Endothelial cell (in vitro differentiated cells): Measurements from ENCODE around the gene RALA. TPM values are rescaled to one million over a fixed set of nuclear protein-coding genes. Genes with fewer than 3 reads are reported as not detected.
A peak's percentile ranks its signal among the peaks of the same experiment; 100 is the strongest.

Experiments
- DNase-seq: peaks from one replicate; pipeline ENCODE4 v3.0.0; 2021; ENCODE audit warnings: low spot score
- H3K27ac Mint-ChIP-seq: one replicate; pipeline ENCODE4 v1.8.0; 2021; ENCODE audit warnings: mixed read lengths, inconsistent platforms; ENCODE audit not compliant: unreplicated experiment
- H3K27me3 Mint-ChIP-seq: one replicate; pipeline ENCODE4 v1.8.0; 2021; ENCODE audit warnings: mild to moderate bottlenecking, moderate library complexity, mixed read lengths, inconsistent platforms; ENCODE audit not compliant: unreplicated experiment
- H3K36me3 Mint-ChIP-seq: one replicate; pipeline ENCODE4 v1.8.0; 2021; ENCODE audit warnings: mild to moderate bottlenecking, low read depth, mixed read lengths, inconsistent platforms; ENCODE audit not compliant: unreplicated experiment
- H3K4me1 Mint-ChIP-seq: one replicate; pipeline ENCODE4 v1.8.0; 2021; ENCODE audit warnings: mild to moderate bottlenecking, mixed read lengths, inconsistent platforms; ENCODE audit not compliant: unreplicated experiment
- H3K4me3 Mint-ChIP-seq: one replicate; pipeline ENCODE4 v1.8.0; 2021; ENCODE audit warnings: mild to moderate bottlenecking, mixed read lengths, inconsistent platforms; ENCODE audit not compliant: unreplicated experiment
- H3K9me3 Mint-ChIP-seq: one replicate; pipeline ENCODE4 v1.8.0; 2021; ENCODE audit warnings: mixed read lengths, inconsistent platforms; ENCODE audit not compliant: unreplicated experiment
- CTCF ChIP-seq: fragments of 200-600 bp; sonication (generic); IDR thresholded peaks from one replicate; pipeline ENCODE4 v1.5.0; 2021; ENCODE audit warnings: antibody characterized with exemption; ENCODE audit not compliant: unreplicated experiment
- total RNA-seq: library from RNA; stranded (reverse); fragmentation: NEBNext Ultra II Directional; extraction: Animal tissue kit (Norgen Biotek cat#: 25700); gene quantifications from one replicate; pipeline ENCODE4 v1.2.1, GENCODE V29; 2021; ENCODE audit not compliant: unreplicated experiment

The RALA gene
- total RNA-seq, 1 donor from 2014 or later, result 202 TPM

DNA sequence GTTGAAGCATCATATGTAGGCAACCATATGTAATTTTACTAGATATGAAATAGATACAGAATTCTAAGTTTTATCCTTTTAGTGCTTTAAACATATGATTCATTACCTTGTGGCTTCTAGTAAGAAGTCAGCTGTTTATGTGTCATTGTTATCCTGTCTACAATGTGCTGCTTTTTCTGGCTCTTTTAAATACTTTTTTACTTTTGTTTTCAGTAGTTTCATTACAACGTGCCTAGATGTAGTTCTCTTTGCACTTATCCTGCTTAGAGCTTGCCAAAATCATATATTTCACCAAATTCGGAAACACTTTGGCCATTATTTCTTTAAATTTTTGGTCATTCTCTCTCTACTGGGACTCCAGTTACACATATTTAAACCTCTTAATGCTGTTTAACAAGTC, 30.8 kb upstream of the RALA start:
- no peak for DNase-seq
- H3K36me3 Mint-ChIP-seq, result peaks cover 3% of the 10 kb centered on the region
- no peak overlapping the region for H3K27ac Mint-ChIP-seq
- H3K9me3 Mint-ChIP-seq, result no peaks in the 10 kb centered on the region
- H3K27me3 Mint-ChIP-seq, result peaks cover 2% of the 10 kb centered on the region
- H3K4me1 Mint-ChIP-seq, result peaks cover 10% of the 10 kb centered on the region
- TF ChIP-seq CTCF, result no peak
- H3K4me3 Mint-ChIP-seq, result no peak overlapping the region

GRCh38 chr7:39594988-39595620, 28.3 kb upstream of the RALA start:
- H3K36me3 Mint-ChIP-seq, result peaks cover 3% of the 10 kb centered on the region
- peaks cover 5% of the 10 kb centered on the region for H3K4me1 Mint-ChIP-seq
- TF ChIP-seq CTCF, result no peak
- no peak overlapping the region for H3K27ac Mint-ChIP-seq
- H3K9me3 Mint-ChIP-seq, result no peaks in the 10 kb centered on the region
- DNase-seq, result no peak
- H3K4me3 Mint-ChIP-seq, result no peak overlapping the region
- H3K27me3 Mint-ChIP-seq, result peaks cover 2% of the 10 kb centered on the region

DNA sequence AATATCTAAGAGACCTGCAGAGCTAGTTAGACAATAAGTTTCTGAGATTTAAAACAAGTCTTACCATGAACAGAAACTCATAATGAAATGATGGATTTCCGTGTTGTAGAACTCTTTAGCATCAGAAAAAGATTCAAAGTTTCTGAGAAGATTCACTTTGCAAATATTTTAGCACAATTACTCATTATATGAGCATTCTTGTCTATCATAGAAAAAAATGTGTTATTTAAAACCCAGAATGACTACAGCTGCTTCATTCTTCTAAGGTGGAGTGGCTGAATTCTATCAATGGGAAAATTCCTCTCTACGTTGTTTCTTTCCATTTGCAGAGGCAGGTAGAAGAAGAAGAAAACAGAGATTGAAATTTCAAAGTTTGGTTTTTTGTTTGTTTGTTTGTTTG, 21.0 kb upstream of the RALA start:
- peak overlapping the region; percentile 58 for H3K27ac Mint-ChIP-seq
- TF ChIP-seq CTCF, result no peak
- H3K4me1 Mint-ChIP-seq, result peaks cover 44% of the 10 kb centered on the region
- H3K4me3 Mint-ChIP-seq, result no peak overlapping the region
- no peaks in the 10 kb centered on the region for H3K9me3 Mint-ChIP-seq
- no peaks in the 10 kb centered on the region for H3K36me3 Mint-ChIP-seq
- H3K27me3 Mint-ChIP-seq, result peaks cover 1% of the 10 kb centered on the region
- no peak for DNase-seq

GRCh38 chr7:39603924-39604323, 19.4 kb upstream of the RALA start:
- H3K9me3 Mint-ChIP-seq, result no peaks in the 10 kb centered on the region
- H3K27ac Mint-ChIP-seq, result peak overlapping the region; percentile 62
- peaks cover 54% of the 10 kb centered on the region for H3K4me1 Mint-ChIP-seq
- peaks cover 4% of the 10 kb centered on the region for H3K27me3 Mint-ChIP-seq
- TF ChIP-seq CTCF, result no peak
- no peak for DNase-seq
- H3K36me3 Mint-ChIP-seq, result no peaks in the 10 kb centered on the region
- H3K4me3 Mint-ChIP-seq, result no peak overlapping the region

- H3K36me3 Mint-ChIP-seq, result no peaks in the 10 kb centered on the region
- peak overlapping the region; percentile 34 for H3K27ac Mint-ChIP-seq
- no peak for DNase-seq
- no peak for TF ChIP-seq CTCF
- H3K4me3 Mint-ChIP-seq, result no peak overlapping the region
- peaks cover 5% of the 10 kb centered on the region for H3K27me3 Mint-ChIP-seq
- peaks cover 63% of the 10 kb centered on the region for H3K4me1 Mint-ChIP-seq
- H3K9me3 Mint-ChIP-seq, result no peaks in the 10 kb centered on the region
These were observed 18.3 kb upstream of the RALA start for GRCh38 chr7:39605087-39605486.
